ENCODE results near the gene SARS2.

GRCh38 chr19:38869836-38870607, 60.5 kb downstream of the SARS2 start:
- no peak for TF ChIP-seq POLR2AphosphoS5 (IDR thresholded peaks at IDR 0.05; ENCODE audit: low read depth, low read length)
- no peak for TF ChIP-seq SIN3A (IDR thresholded peaks at IDR 0.05; ENCODE audit: borderline replicate concordance, insufficient read depth, low read length)

Data from PFSK-1 (cell line).